Activated T-helper 2 cell treated with anti-CD3 and anti-CD28 coated beads, Interferon-gamma antibody, Interleukin-2, Interleukin-4, amounts not matched to agents 10 μg/mL and 5 μg/mL and 100 μg/mL, durations not matched to agents 14 hours and 24 hours and 36 hours (primary cell): ENCODE measurements around the gene ADAM23. TPM values are rescaled to one million over a fixed set of nuclear protein-coding genes. Genes with fewer than 3 reads are reported as not detected.

Experiments
- DNase-seq: peaks from one replicate; pipeline ENCODE4 v3.0.0; 2021; ENCODE audit warnings: low spot score
- H3K27ac Mint-ChIP-seq: one replicate; pipeline ENCODE4 v1.8.0; 2021; ENCODE audit warnings: mixed read lengths
- H3K27me3 Mint-ChIP-seq: one replicate; pipeline ENCODE4 v1.8.0; 2021; ENCODE audit warnings: low read depth, mixed read lengths
- H3K36me3 Mint-ChIP-seq: one replicate; pipeline ENCODE4 v1.8.0; 2021; ENCODE audit warnings: low read depth, mixed read lengths
- H3K4me1 Mint-ChIP-seq: one replicate; pipeline ENCODE4 v1.8.0; 2021; ENCODE audit warnings: low read depth, mixed read lengths
- H3K4me3 Mint-ChIP-seq: one replicate; pipeline ENCODE4 v1.8.0; 2021; ENCODE audit warnings: low read depth, mild to moderate bottlenecking, moderate library complexity, mixed read lengths
- H3K9me3 Mint-ChIP-seq: one replicate; pipeline ENCODE4 v1.8.0; 2021; ENCODE audit warnings: mixed read lengths
- intact Hi-C: fragments of 100-400 bp; cut with micrococcal nuclease; formaldehyde crosslinking; loops from one replicate; pipeline ENCODE4 v1.15.1; 2023
- total RNA-seq: library from RNA; stranded (reverse); gene quantifications from 2 replicates; pipeline ENCODE4 v1.2.3, GENCODE V29; 2022

ADAM23 gene
- total RNA-seq, 1 donor from 2014 or later: 0.23 TPM

GRCh38 chr2:206482123-206482522 is 38.8 kb downstream of the ADAM23 start:
- Mint-ChIP-seq H3K4me1 (no peaks in the 10 kb centered on the region), H3K27ac (no peak overlapping the region), H3K4me3 (no peak overlapping the region), H3K27me3 (peaks cover 7% of the 10 kb centered on the region), H3K36me3 (no peaks in the 10 kb centered on the region), H3K9me3 (no peaks in the 10 kb centered on the region)
- DNase-seq: no peak
- intact Hi-C loops: no loop called here

- Mint-ChIP-seq H3K4me1 (no peaks in the 10 kb centered on the region), H3K36me3 (no peaks in the 10 kb centered on the region), H3K9me3 (no peaks in the 10 kb centered on the region), H3K27ac (no peak overlapping the region), H3K4me3 (no peak overlapping the region), H3K27me3 (peaks cover 7% of the 10 kb centered on the region)
- intact Hi-C loops: no loop called here
- no peak for DNase-seq
Observed at GRCh38 chr2:206482633-206483032, 39.3 kb downstream of the ADAM23 start.

GRCh38 chr2:206488053-206488452 is 44.7 kb downstream of the ADAM23 start:
- H3K36me3 Mint-ChIP-seq: no peaks in the 10 kb centered on the region
- peaks cover 2% of the 10 kb centered on the region for H3K4me1 Mint-ChIP-seq
- peaks cover 5% of the 10 kb centered on the region for H3K27me3 Mint-ChIP-seq
- H3K9me3 Mint-ChIP-seq: peaks cover 4% of the 10 kb centered on the region
- H3K4me3 Mint-ChIP-seq: no peak overlapping the region
- intact Hi-C loops: no loop called here
- DNase-seq: no peak
- H3K27ac Mint-ChIP-seq: no peak overlapping the region

GRCh38 chr2:206488623-206489022 is 45.3 kb downstream of the ADAM23 start:
- DNase-seq: no peak
- peaks cover 2% of the 10 kb centered on the region for H3K4me1 Mint-ChIP-seq
- intact Hi-C loops: no loop called here
- H3K36me3 Mint-ChIP-seq: no peaks in the 10 kb centered on the region
- H3K4me3 Mint-ChIP-seq: no peak overlapping the region
- no peak overlapping the region for H3K27ac Mint-ChIP-seq
- H3K27me3 Mint-ChIP-seq: peaks cover 5% of the 10 kb centered on the region
- peaks cover 4% of the 10 kb centered on the region for H3K9me3 Mint-ChIP-seq

- H3K4me3 Mint-ChIP-seq: no peak overlapping the region
- H3K27ac Mint-ChIP-seq: no peak overlapping the region
- H3K4me1 Mint-ChIP-seq: no peaks in the 10 kb centered on the region
- peaks cover 10% of the 10 kb centered on the region for H3K27me3 Mint-ChIP-seq
- no peak for DNase-seq
- H3K9me3 Mint-ChIP-seq: peaks cover 4% of the 10 kb centered on the region
- intact Hi-C loops: no loop called here
- no peaks in the 10 kb centered on the region for H3K36me3 Mint-ChIP-seq
Observed at GRCh38 chr2:206494061-206494460, 50.7 kb downstream of the ADAM23 start.

- Mint-ChIP-seq H3K27ac (no peak overlapping the region), H3K27me3 (peaks cover 7% of the 10 kb centered on the region), H3K4me1 (peaks cover 4% of the 10 kb centered on the region), H3K36me3 (no peaks in the 10 kb centered on the region), H3K9me3 (no peaks in the 10 kb centered on the region), H3K4me3 (no peak overlapping the region)
- intact Hi-C loops: no loop called here
- no peak for DNase-seq
Observed at GRCh38 chr2:206502729-206503128, 59.4 kb downstream of the ADAM23 start.

- H3K36me3 Mint-ChIP-seq: no peaks in the 10 kb centered on the region
- H3K27ac Mint-ChIP-seq: no peak overlapping the region
- no peak overlapping the region for H3K4me3 Mint-ChIP-seq
Observed at GRCh38 chr2:206511283-206511682, 68.0 kb downstream of the ADAM23 start.

GRCh38 chr2:206512999-206513398 is 69.7 kb downstream of the ADAM23 start:
- H3K27ac Mint-ChIP-seq: no peak overlapping the region
- no peaks in the 10 kb centered on the region for H3K36me3 Mint-ChIP-seq
- no peak overlapping the region for H3K4me3 Mint-ChIP-seq
- intact Hi-C loops: loop anchor here (5.0 kb wide), 1 partner anchor 44 kb away; no protein-coding TSS in a partner anchor
- no peak for DNase-seq
- H3K4me1 Mint-ChIP-seq: peaks cover 9% of the 10 kb centered on the region
- no peaks in the 10 kb centered on the region for H3K9me3 Mint-ChIP-seq
- H3K27me3 Mint-ChIP-seq: peaks cover 29% of the 10 kb centered on the region

More at GRCh38 chr2:206511283-206511682, 68.0 kb downstream of the ADAM23 start:
- Mint-ChIP-seq H3K4me1 (peaks cover 9% of the 10 kb centered on the region), H3K9me3 (no peaks in the 10 kb centered on the region), H3K27me3 (peaks cover 29% of the 10 kb centered on the region)
- intact Hi-C loops: loop anchor here (5.0 kb wide), 1 partner anchor 46 kb away; no protein-coding TSS in a partner anchor
- no peak for DNase-seq

- Mint-ChIP-seq H3K4me3 (no peak overlapping the region), H3K27ac (no peak overlapping the region), H3K36me3 (no peaks in the 10 kb centered on the region), H3K27me3 (peaks cover 29% of the 10 kb centered on the region), H3K9me3 (no peaks in the 10 kb centered on the region), H3K4me1 (peaks cover 12% of the 10 kb centered on the region)
- no peak for DNase-seq
- intact Hi-C loops: no loop called here
Observed at GRCh38 chr2:206515580-206515979, 72.2 kb downstream of the ADAM23 start.

GRCh38 chr2:206518997-206519396 is 75.7 kb downstream of the ADAM23 start:
- Mint-ChIP-seq H3K4me1 (peaks cover 6% of the 10 kb centered on the region), H3K9me3 (no peaks in the 10 kb centered on the region), H3K27ac (no peak overlapping the region), H3K27me3 (peaks cover 16% of the 10 kb centered on the region), H3K36me3 (no peaks in the 10 kb centered on the region), H3K4me3 (no peak overlapping the region)
- DNase-seq: no peak
- intact Hi-C loops: no loop called here

GRCh38 chr2:206520450-206520849 is 77.1 kb downstream of the ADAM23 start:
- peaks cover 8% of the 10 kb centered on the region for H3K27me3 Mint-ChIP-seq
- H3K4me3 Mint-ChIP-seq: no peak overlapping the region
- H3K9me3 Mint-ChIP-seq: no peaks in the 10 kb centered on the region
- H3K27ac Mint-ChIP-seq: no peak overlapping the region
- no peaks in the 10 kb centered on the region for H3K36me3 Mint-ChIP-seq
- no peak for DNase-seq
- peaks cover 6% of the 10 kb centered on the region for H3K4me1 Mint-ChIP-seq
- intact Hi-C loops: no loop called here

- Mint-ChIP-seq H3K27me3 (peaks cover 4% of the 10 kb centered on the region), H3K27ac (no peak overlapping the region)
- intact Hi-C loops: no loop called here
Observed at GRCh38 chr2:206521115-206521514, 77.8 kb downstream of the ADAM23 start.

GRCh38 chr2:206521612-206522011 is 78.3 kb downstream of the ADAM23 start:
- no peaks in the 10 kb centered on the region for H3K9me3 Mint-ChIP-seq
- intact Hi-C loops: no loop called here
- no peaks in the 10 kb centered on the region for H3K36me3 Mint-ChIP-seq
- no peak for DNase-seq
- peaks cover 8% of the 10 kb centered on the region for H3K27me3 Mint-ChIP-seq
- no peak overlapping the region for H3K27ac Mint-ChIP-seq
- no peak overlapping the region for H3K4me3 Mint-ChIP-seq
- H3K4me1 Mint-ChIP-seq: peaks cover 6% of the 10 kb centered on the region

More at GRCh38 chr2:206521115-206521514, 77.8 kb downstream of the ADAM23 start:
- no peaks in the 10 kb centered on the region for H3K36me3 Mint-ChIP-seq
- peaks cover 6% of the 10 kb centered on the region for H3K4me1 Mint-ChIP-seq
- no peak overlapping the region for H3K4me3 Mint-ChIP-seq
- H3K9me3 Mint-ChIP-seq: no peaks in the 10 kb centered on the region
- no peak for DNase-seq

- intact Hi-C loops: no loop called here
- DNase-seq: no peak
- no peak overlapping the region for H3K4me3 Mint-ChIP-seq
- peaks cover 14% of the 10 kb centered on the region for H3K4me1 Mint-ChIP-seq
- no peaks in the 10 kb centered on the region for H3K36me3 Mint-ChIP-seq
- peaks cover 38% of the 10 kb centered on the region for H3K27me3 Mint-ChIP-seq
- no peaks in the 10 kb centered on the region for H3K9me3 Mint-ChIP-seq
- no peak overlapping the region for H3K27ac Mint-ChIP-seq
Observed at GRCh38 chr2:206526416-206526815, 83.1 kb downstream of the ADAM23 start.
